H1 (cell line): ENCODE measurements around the gene ZNF808.
"Not testable (repeated sequence)": the region's sequence is repeated elsewhere in the genome, so short reads cannot be mapped to it uniquely, and the experiment has no call there.

Experiments used
- CHD2 ChIP-seq: IDR thresholded peaks from 2 replicates; pipeline ENCODE4 v1.6.1; 2012; ENCODE audit warnings: low read length, improper control_type of control experiment
- CTCF ChIP-seq, 3 experiments: IDR thresholded peaks; 1 replicate in 2 of 3; 2 replicates in 1 of 3; pipeline versions ENCODE4 v1.5.1 to v1.6.1; 2011; ENCODE audit warnings: low read length in 3 of 3, mild to moderate bottlenecking in 3 of 3, inconsistent platforms in 2 of 3, low read depth in 1 of 3, moderate library complexity in 1 of 3; ENCODE audit not compliant: insufficient read depth in 1 of 3; ENCODE audit errors: control extremely low read depth in 1 of 3
- EZH2 ChIP-seq: fragments of 200-600 bp; sonication (generic); IDR thresholded peaks from 2 replicates; pipeline ENCODE4 v1.7.1; 2012; ENCODE audit warnings: low read depth, mild to moderate bottlenecking, moderate library complexity, low read length, inconsistent platforms; ENCODE audit not compliant: severe bottlenecking
- POLR2A ChIP-seq, 2 experiments: IDR thresholded peaks; 1 replicate in 1 of 2; 2 replicates in 1 of 2; pipeline ENCODE4 v1.6.1; 2011; ENCODE audit warnings: low read depth in 2 of 2, low read length in 2 of 2, mild to moderate bottlenecking in 2 of 2; ENCODE audit errors: control extremely low read depth in 1 of 2
- TAF1 ChIP-seq: IDR thresholded peaks from 2 replicates; pipeline ENCODE4 v1.6.1; 2011; ENCODE audit warnings: mild to moderate bottlenecking, low read depth, low read length
- USF2 ChIP-seq: IDR thresholded peaks from 2 replicates; pipeline ENCODE4 v1.6.1; 2011; ENCODE audit warnings: low read length, improper control_type of control experiment
- TF ChIP-seq, protein P1 (sequence below): IDR thresholded peaks from 2 replicates; pipeline ENCODE4 v1.6.1; 2011; ENCODE audit warnings: low read depth, mild to moderate bottlenecking, low read length; ENCODE audit not compliant: insufficient read depth

- TF ChIP-seq TAF1; USF2; CHD2; EZH2; CTCF (IDR thresholded peaks at IDR 0.05; ENCODE audit: control extremely low read depth in 1 of 3, insufficient read depth in 1 of 3, low read depth in 1 of 3, low read length in 3 of 3): not testable (repeated sequence)
- 0 out of 3 replicates have a peak, but pooled peaks of 1 of the 2 experiments have one; percentile 26 for TF ChIP-seq POLR2A (IDR thresholded peaks at IDR 0.05; ENCODE audit: control extremely low read depth in 1 of 2, low read depth in 2 of 2, low read length in 2 of 2)
- TF ChIP-seq, protein P1, sequence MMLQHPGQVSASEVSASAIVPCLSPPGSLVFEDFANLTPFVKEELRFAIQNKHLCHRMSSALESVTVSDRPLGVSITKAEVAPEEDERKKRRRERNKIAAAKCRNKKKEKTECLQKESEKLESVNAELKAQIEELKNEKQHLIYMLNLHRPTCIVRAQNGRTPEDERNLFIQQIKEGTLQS = not testable (repeated sequence)
These were observed 31.4 kb downstream of the ZNF808 start for GRCh38 chr19:52558732-52559445.
